Measurements from ENCODE around the gene CTNNBL1. TPM values are rescaled to one million over a fixed set of nuclear protein-coding genes. Genes with fewer than 3 reads are reported as not detected.

Gene CTNNBL1
- total and polyA plus RNA-seq, 7 experiments from 2014 or later: 41.7 to 93.4 (median 56.4) TPM

DNA sequence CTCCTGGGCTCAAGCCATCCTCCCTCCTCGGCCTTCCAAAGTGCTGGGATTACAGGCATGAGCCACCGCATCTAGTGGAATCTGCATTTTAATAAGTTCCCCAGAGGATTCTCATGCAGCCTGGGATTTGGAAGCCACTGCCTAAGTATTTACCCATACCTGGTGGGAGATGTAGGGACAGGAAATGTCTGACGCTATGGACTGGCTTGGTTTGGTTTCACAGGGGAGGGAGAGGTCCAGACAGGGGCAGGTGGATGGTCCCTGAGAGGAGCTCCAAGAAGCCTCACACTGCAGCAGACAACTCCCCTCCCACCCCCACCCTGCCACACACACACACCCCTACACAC, 213.5 kb downstream of the CTNNBL1 start:
- ChIA-PET POLR2A (no interaction called here), CTCF (no interaction called here)
- Histone ChIP-seq H3K9me3 (ENCODE audit: control insufficient read depth in 2 of 3, low read length in 3 of 3) (no peaks in the 10 kb centered on the region), H3K27ac (ENCODE audit: low read depth, low read length) (no peak overlapping the region), H3K4me3 (ENCODE audit: low read length) (no peak overlapping the region), H3K27me3 (ENCODE audit: control insufficient read depth in 2 of 2, insufficient read depth in 2 of 2, low read length in 2 of 2) (peaks cover 0 to under 1% of the 10 kb centered on the region in 2 donors), H3K36me3 (ENCODE audit: control insufficient read depth in 2 of 3, insufficient read depth in 3 of 3, low read length in 3 of 3) (no peaks in the 10 kb centered on the region), H3K4me1 (ENCODE audit: control insufficient read depth in 2 of 2, insufficient read depth in 2 of 2, low read length in 2 of 2) (no peaks in the 10 kb centered on the region)
- intact Hi-C loops (cut with micrococcal nuclease): no loop called here
- peaks cover 49 to 67% (median 58%) of the 10 kb centered on the region in 5 donors for H3K27me3 Mint-ChIP-seq
- H3K4me3 Mint-ChIP-seq: no peak overlapping the region
- H3K9me3 Mint-ChIP-seq: peaks cover 0 to 3% (median 0%) of the 10 kb centered on the region in 11 donors
- ATAC-seq (no peak), DNase-seq (no peak)
- H3K36me3 Mint-ChIP-seq: peaks cover 0 to 4% (median 3%) of the 10 kb centered on the region in 5 donors
- no peak overlapping the region for H3K27ac Mint-ChIP-seq
- peaks cover 5 to 12% (median 8%) of the 10 kb centered on the region in 7 donors for H3K4me1 Mint-ChIP-seq

DNA sequence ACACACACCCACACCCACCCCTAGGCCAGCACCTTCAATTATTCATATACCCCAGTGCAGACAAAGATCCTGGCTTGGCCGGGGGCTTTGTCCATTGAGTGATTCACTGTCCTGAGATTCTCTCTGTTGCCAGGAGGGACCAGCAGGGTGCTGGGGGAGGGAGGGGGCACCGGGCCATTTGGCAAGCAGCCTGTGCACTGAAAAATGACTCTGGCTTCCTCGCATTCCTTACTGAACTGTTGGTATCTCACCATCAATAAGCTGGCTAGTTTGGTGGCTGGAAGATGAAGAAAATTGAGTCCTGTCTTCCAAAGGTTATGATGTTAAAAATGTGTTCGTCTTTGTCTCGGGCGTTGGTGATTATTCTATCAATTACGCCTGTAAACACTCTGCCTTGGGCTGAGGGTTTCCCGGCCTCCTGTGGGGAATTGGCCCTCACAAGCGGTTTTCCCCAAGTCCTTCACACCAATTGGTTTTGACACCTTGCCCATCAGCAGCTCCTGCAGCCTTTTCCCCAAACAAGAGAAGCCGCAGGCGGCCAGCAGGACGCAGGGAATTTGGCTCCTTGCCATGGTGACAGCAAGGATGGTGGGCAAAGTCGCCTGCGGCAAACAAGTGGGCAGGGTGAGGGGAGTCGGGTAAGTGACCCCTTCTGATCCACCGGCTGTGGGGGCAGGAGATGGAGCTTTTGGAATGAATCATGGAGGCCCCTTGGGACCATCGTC, 214.0 kb downstream of the CTNNBL1 start:
- DNase-seq (no peak), ATAC-seq (no peak)
- Histone ChIP-seq H3K9me3 (ENCODE audit: control insufficient read depth in 2 of 3, low read length in 3 of 3) (no peaks in the 10 kb centered on the region), H3K4me3 (ENCODE audit: low read length) (no peak overlapping the region), H3K36me3 (ENCODE audit: control insufficient read depth in 2 of 3, insufficient read depth in 3 of 3, low read length in 3 of 3) (no peaks in the 10 kb centered on the region), H3K27me3 (ENCODE audit: control insufficient read depth in 2 of 2, insufficient read depth in 2 of 2, low read length in 2 of 2) (no peaks in the 10 kb centered on the region), H3K27ac (ENCODE audit: low read depth, low read length) (no peak overlapping the region), H3K4me1 (ENCODE audit: control insufficient read depth in 2 of 2, insufficient read depth in 2 of 2, low read length in 2 of 2) (no peaks in the 10 kb centered on the region)
- ChIA-PET CTCF (no interaction called here), POLR2A (no interaction called here)
- no peak overlapping the region for H3K27ac Mint-ChIP-seq
- H3K4me1 Mint-ChIP-seq: peaks cover 4 to 14% (median 9%) of the 10 kb centered on the region in 7 donors
- intact Hi-C loops (cut with micrococcal nuclease): no loop called here
- peaks cover 53 to 71% (median 61%) of the 10 kb centered on the region in 5 donors for H3K27me3 Mint-ChIP-seq
- peaks cover 0 to 4% (median 3%) of the 10 kb centered on the region in 5 donors for H3K36me3 Mint-ChIP-seq
- H3K4me3 Mint-ChIP-seq: no peak overlapping the region
- H3K9me3 Mint-ChIP-seq: peaks cover 0 to 4% (median 0%) of the 10 kb centered on the region in 11 donors

DNA sequence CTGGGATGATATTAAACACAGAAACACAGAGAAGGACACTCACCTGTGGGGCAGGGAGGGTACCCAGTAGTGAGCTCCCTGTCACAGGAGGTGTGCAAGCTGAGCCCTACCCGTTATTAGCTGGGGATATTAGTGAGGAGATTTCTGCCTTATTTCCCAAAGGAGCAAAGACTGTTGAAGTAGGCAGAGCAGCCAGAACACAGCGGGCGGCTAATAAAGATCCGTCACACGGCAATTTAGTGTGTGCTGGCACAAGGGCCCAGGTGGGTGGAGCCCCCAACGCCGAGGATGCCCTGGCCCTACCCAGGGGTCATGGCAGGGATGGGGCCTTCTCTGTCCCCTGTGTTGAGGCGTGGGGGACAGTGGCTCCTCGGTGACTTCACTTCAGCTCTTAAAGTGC, 217.4 kb downstream of the CTNNBL1 start:
- Histone ChIP-seq H3K9me3 (ENCODE audit: control insufficient read depth in 2 of 3, low read length in 3 of 3) (no peaks in the 10 kb centered on the region), H3K27ac (ENCODE audit: low read depth, low read length) (no peak overlapping the region), H3K36me3 (ENCODE audit: control insufficient read depth in 2 of 3, insufficient read depth in 3 of 3, low read length in 3 of 3) (no peaks in the 10 kb centered on the region), H3K4me1 (ENCODE audit: control insufficient read depth in 2 of 2, insufficient read depth in 2 of 2, low read length in 2 of 2) (peaks cover 0 to 6% of the 10 kb centered on the region in 2 donors), H3K4me3 (ENCODE audit: low read length) (no peak overlapping the region), H3K27me3 (ENCODE audit: control insufficient read depth in 2 of 2, insufficient read depth in 2 of 2, low read length in 2 of 2) (no peaks in the 10 kb centered on the region)
- Mint-ChIP-seq H3K9me3 (peaks cover 0 to 2% (median 0%) of the 10 kb centered on the region in 11 donors), H3K27me3 (peaks cover 28 to 69% (median 44%) of the 10 kb centered on the region in 5 donors), H3K4me3 (no peak overlapping the region), H3K27ac (no peak overlapping the region), H3K36me3 (peaks cover 0 to 3% (median 0%) of the 10 kb centered on the region in 5 donors), H3K4me1 (peaks cover 6 to 23% (median 18%) of the 10 kb centered on the region in 7 donors)
- CTCF ChIA-PET: no interaction called here
- DNase-seq (no peak), ATAC-seq (no peak)
- POLR2A ChIA-PET: no interaction called here
- intact Hi-C loops (cut with micrococcal nuclease): no loop called here

DNA sequence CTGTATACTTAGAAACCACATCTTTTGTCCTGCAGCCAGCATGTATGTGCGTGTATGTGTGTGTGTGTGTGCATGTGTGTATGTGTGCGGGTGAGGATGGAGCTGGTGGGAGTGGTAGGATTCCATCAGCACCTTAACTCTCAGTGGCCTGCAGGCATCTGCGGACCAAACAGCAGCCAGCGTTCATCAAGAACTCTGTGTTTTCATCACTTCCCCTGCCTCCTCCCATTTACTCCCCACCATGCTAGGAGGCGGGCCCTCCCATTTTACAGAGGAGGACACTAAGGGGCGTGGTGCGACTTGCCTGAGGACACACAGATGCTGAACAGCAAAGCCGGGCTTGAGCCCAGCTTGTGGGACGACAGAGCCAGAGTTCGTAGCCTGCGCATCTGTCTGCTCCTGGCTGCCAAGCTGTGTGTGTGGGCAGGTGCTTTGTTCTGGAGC, 218.0 kb downstream of the CTNNBL1 start:
- ATAC-seq (no peak), DNase-seq (no peak)
- Mint-ChIP-seq H3K9me3 (peaks cover 0 to 2% (median 0%) of the 10 kb centered on the region in 11 donors), H3K4me3 (no peak overlapping the region), H3K27me3 (peaks cover 27 to 70% (median 45%) of the 10 kb centered on the region in 5 donors), H3K36me3 (peaks cover 0 to 3% (median 0%) of the 10 kb centered on the region in 5 donors), H3K4me1 (peaks cover 6 to 27% (median 22%) of the 10 kb centered on the region in 7 donors), H3K27ac (peak overlapping the region in 1 of 9 donors; percentile 76)
- Histone ChIP-seq H3K27ac (ENCODE audit: low read depth, low read length) (no peak overlapping the region), H3K36me3 (ENCODE audit: control insufficient read depth in 2 of 3, insufficient read depth in 3 of 3, low read length in 3 of 3) (no peaks in the 10 kb centered on the region), H3K4me3 (ENCODE audit: low read length) (no peak overlapping the region), H3K27me3 (ENCODE audit: control insufficient read depth in 2 of 2, insufficient read depth in 2 of 2, low read length in 2 of 2) (no peaks in the 10 kb centered on the region), H3K4me1 (ENCODE audit: control insufficient read depth in 2 of 2, insufficient read depth in 2 of 2, low read length in 2 of 2) (peaks cover 0 to 6% of the 10 kb centered on the region in 2 donors), H3K9me3 (ENCODE audit: control insufficient read depth in 2 of 3, low read length in 3 of 3) (no peaks in the 10 kb centered on the region)
- intact Hi-C loops (cut with micrococcal nuclease): no loop called here
- CTCF ChIA-PET: no interaction called here
- POLR2A ChIA-PET: no interaction called here

DNA sequence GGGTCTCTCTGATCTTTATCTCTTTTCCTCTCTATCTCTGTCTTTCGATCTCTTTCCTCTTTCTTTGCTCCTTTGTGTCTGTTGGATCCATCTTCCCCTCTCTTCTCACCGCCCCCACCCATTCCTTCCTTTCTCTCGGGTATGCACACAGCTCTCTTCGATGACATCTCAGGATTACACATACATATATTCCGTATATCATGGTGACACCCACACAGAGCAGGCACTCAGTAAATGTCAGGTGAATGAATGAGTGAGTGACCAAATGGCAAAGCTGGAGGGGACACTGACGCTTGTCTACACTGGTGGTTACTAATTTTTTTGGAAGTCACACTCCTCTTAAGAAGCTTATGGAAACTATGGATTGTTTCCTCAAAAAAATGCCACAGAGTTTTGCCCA, 219.0 kb downstream of the CTNNBL1 start:
- no peaks in the 10 kb centered on the region for H3K36me3 ChIP-seq (ENCODE audit: control insufficient read depth in 2 of 3, insufficient read depth in 3 of 3, low read length in 3 of 3)
- peaks cover 0 to 3% (median 0%) of the 10 kb centered on the region in 5 donors for H3K36me3 Mint-ChIP-seq
- ATAC-seq (no peak), DNase-seq (no peak)
- no peak overlapping the region for H3K4me3 Mint-ChIP-seq
- POLR2A ChIA-PET: no interaction called here
- CTCF ChIA-PET: no interaction called here
- peaks cover 27 to 68% (median 43%) of the 10 kb centered on the region in 5 donors for H3K27me3 Mint-ChIP-seq
- H3K9me3 Mint-ChIP-seq: peaks cover 0 to 2% (median 0%) of the 10 kb centered on the region in 11 donors
- no peaks in the 10 kb centered on the region for H3K9me3 ChIP-seq (ENCODE audit: control insufficient read depth in 2 of 3, low read length in 3 of 3)
- H3K27ac ChIP-seq (ENCODE audit: low read depth, low read length): no peak overlapping the region
- H3K27ac Mint-ChIP-seq: peak overlapping the region in 1 of 9 donors; percentile 10
- peaks cover 6 to 27% (median 22%) of the 10 kb centered on the region in 7 donors for H3K4me1 Mint-ChIP-seq
- H3K27me3 ChIP-seq (ENCODE audit: control insufficient read depth in 2 of 2, insufficient read depth in 2 of 2, low read length in 2 of 2): no peaks in the 10 kb centered on the region
- H3K4me1 ChIP-seq (ENCODE audit: control insufficient read depth in 2 of 2, insufficient read depth in 2 of 2, low read length in 2 of 2): peaks cover 0 to 6% of the 10 kb centered on the region in 2 donors
- intact Hi-C loops (cut with micrococcal nuclease): no loop called here
- no peak overlapping the region for H3K4me3 ChIP-seq (ENCODE audit: low read length)

DNA sequence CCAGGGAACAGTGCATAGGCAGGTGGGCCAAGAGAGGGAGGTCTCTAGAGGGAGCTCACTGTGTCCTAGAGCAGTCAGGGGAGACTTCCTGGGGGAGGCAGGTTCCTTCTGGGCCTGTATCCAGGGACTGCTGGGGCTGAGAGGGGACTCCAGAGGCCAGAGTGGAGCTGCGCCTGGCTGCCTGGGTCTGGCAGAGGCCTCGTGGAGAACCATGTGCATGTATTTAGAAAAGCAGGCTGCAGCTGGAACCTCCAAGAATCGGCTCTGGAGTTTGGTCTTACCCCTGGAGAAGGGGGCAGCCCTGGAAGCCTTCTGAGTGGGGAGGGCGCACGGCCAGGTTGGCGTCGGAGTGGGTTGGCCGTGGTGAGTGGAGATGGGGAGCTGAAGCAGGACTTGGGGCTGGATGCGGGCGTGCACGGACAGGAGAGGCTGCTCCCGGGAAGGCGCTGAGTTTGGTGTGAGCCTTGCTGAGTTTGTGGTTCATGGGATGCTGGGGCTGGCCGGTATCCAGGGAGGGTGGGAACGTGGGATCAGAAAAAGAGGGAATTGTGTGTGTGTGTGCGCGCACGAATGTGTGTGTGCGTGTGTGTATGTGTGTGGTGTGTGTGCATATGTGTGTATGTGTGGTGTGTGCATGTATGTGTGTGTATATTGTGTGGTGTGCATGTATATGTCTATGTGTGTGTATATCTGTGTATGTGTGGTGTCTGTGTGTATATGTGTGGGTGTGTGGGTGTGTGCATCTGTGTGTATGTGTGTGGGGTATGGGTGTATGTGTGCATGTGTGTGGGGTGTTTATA, 219.9 kb downstream of the CTNNBL1 start:
- no peak for ATAC-seq
- intact Hi-C loops (cut with micrococcal nuclease): no loop called here

More for the DNA sequence above, 219.9 kb downstream of the CTNNBL1 start:
- Histone ChIP-seq H3K36me3 (ENCODE audit: control insufficient read depth in 2 of 3, insufficient read depth in 3 of 3, low read length in 3 of 3) (no peaks in the 10 kb centered on the region), H3K9me3 (ENCODE audit: control insufficient read depth in 2 of 3, low read length in 3 of 3) (no peaks in the 10 kb centered on the region), H3K27me3 (ENCODE audit: control insufficient read depth in 2 of 2, insufficient read depth in 2 of 2, low read length in 2 of 2) (no peaks in the 10 kb centered on the region), H3K4me1 (ENCODE audit: control insufficient read depth in 2 of 2, insufficient read depth in 2 of 2, low read length in 2 of 2) (peaks cover 0 to 6% of the 10 kb centered on the region in 2 donors), H3K4me3 (ENCODE audit: low read length) (no peak overlapping the region), H3K27ac (ENCODE audit: low read depth, low read length) (no peak overlapping the region)
- H3K9me3 Mint-ChIP-seq: peaks cover 0 to 2% (median 0%) of the 10 kb centered on the region in 11 donors
- H3K4me3 Mint-ChIP-seq: peak overlapping the region in 7 of 10 donors; percentile 60 to 80 (median 75)
- peaks cover 6 to 27% (median 22%) of the 10 kb centered on the region in 7 donors for H3K4me1 Mint-ChIP-seq
- no peak for DNase-seq
- CTCF ChIA-PET: no interaction called here
- H3K27ac Mint-ChIP-seq: peak overlapping the region in 2 of 9 donors; percentile 9 to 86
- POLR2A ChIA-PET: no interaction called here
- peaks cover 22 to 66% (median 40%) of the 10 kb centered on the region in 5 donors for H3K27me3 Mint-ChIP-seq
- H3K36me3 Mint-ChIP-seq: peaks cover 0 to 2% (median 0%) of the 10 kb centered on the region in 5 donors

Measured in naive thymus-derived CD4-positive, alpha-beta T cell (primary cell).